NCI-H1105 treated with DMSO at 0.1 percent for 48 hours (cell line): Measurements from ENCODE around the gene TLR3.
"Not testable (repeated sequence)": the region's sequence is repeated elsewhere in the genome, so short reads cannot be mapped to it uniquely, and the experiment has no call there.

Source experiments
- DNase-seq: peaks from one replicate; lab custom pipeline; 2025; lab: John Stamatoyannopoulos, UW

Gene TLR3

GRCh38 chr4:186068581-186069348, at the start of gene TLR3:
Gene TLR3 (plus strand): TSS chr4:186069156. CDS start chr4:186076620, 7,464 bp downstream.
- DNase-seq, result no peak

DNA sequence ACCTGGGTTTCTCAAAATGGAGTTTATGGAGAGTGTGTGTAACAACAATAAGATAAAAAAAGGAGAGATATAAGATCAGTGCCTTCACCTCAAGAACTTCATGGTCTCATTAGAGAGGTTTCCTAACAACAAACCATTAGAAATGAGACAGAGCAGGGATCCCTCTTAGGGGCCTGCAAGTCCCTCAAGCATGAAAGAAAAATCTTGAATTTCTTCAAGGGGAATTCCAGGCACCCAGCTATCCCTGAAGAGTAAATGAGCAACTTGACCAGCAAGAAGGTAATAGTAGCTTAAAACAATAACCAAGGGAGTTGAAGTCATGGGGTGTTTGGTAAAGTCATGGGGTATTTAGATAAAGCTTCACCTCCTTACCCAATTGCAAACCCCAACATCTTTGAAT, 49.7 kb upstream of the TLR3 start:
- DNase-seq, result no peak

- DNase-seq, result no peak
Observed at GRCh38 chr4:186020106-186020792, 48.7 kb upstream of the TLR3 start.

DNA sequence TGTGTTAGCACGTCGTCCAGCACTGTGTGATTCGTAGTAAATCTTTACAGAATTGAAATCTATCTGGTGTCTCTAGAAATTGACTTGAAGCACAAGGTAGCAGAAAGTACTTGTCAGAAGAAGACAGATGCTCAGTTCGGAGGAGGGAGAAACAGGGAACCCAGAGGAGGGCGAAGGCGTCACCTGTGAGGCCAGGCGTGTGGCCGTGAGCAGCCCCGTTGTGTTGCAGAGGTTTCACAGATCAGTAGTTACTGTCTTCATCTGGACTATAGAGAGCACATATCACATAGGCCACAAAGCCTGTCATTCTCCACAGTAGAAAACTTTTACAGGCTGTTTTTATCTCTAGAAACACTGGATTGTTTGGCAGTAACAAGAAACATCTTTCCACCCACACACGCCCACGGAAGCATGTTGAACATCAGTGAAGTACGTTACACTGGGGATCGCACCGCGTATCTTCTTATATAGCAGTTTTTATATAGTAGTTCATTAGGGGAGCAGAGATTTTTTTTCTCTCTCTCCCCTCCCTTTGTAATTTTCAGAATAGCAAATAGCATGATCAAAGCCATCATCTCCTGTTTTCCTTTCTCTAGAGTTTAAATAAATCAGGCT, 48.1 kb upstream of the TLR3 start:
- DNase-seq, result no peak

DNA sequence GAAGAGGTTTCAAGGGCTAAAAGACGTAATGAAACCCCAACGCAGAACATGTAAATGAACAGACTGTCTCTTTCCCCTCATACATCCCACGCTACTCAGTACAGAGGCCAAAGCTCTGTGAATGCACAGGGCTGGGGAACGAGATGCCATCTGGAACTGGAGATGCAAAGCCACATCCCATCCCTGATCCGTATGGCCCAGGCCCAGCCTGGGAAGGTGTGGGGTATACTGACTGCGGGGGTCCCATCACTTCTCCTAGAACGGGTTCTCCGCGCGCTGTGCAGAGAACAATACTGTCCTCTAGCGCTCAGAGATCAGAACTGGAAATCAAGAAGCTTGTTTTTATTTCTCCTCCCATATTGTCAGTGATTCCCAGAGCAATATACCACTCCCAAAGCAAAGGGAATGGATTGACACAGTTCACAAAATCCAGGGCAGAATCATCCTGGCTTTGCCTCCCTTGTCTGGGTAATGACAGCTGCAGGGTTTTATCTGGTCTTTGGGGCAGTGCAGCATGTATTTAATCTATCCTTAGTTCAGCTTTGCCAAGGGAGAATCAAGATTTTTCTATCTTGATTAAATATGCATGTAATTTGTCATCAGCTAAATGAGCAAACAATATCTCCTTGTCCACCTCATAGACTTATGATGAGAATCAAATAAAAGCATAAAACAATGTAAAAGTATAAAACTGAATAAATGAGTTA, 47.3 kb upstream of the TLR3 start:
- no peak for DNase-seq

GRCh38 chr4:186023975-186024374, 45.0 kb upstream of the TLR3 start:
- no peak for DNase-seq

DNA sequence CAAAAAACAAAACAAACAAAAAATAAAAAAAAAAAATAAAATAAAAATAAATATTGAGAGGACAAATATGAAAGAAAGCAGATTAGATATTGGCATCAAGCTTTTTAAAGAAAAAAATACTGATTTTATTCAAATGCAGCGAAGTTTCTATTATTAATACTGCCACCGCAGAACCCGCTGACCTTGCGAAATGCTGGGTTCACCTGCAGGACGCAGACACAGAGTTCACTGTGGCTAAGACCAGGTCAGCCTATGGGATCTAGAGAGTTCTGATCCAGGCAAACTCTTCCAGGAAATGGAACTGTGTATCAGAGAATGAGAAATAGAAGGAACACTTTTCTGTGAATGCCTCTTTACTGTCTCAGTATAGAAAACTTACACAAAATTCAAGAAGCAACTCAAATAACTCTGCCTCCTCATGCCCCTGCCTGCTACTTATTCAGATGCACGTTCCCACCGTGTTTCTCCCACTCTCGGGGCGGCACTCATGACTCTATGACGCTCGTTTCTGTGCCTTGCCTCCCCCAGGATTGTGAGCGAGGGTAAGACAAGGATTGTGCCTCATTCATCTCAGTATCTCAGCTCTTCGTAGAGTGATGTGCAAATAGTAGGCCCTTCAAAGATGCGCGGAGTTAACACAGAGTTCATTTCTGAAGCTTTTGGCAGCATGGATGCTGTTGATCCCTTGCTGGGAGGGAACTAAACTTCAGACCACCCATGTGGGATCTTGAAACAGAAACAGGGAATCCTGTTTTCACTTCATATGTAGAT, 44.1 kb upstream of the TLR3 start:
- no peak for DNase-seq

DNA sequence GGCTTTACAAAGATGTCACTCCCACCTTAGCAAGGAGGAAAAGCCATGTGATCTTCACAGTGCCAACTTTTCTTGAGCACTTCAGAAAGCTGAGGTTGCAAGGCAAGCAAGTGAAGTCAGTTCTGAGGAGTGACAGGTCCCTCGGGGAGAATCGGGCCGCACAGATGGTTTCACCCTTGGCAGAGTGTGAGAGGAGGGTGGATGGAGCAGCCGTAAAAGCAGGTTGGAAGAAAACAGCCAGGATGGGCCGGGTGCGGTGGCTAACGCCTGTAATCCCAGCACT, 43.6 kb upstream of the TLR3 start:
- no peak for DNase-seq

GRCh38 chr4:186027405-186027804, 41.6 kb upstream of the TLR3 start:
- no peak for DNase-seq

- peak; percentile 59 for DNase-seq
Observed at GRCh38 chr4:186029571-186030398, 39.2 kb upstream of the TLR3 start.

- peak; percentile 33 for DNase-seq
Observed at GRCh38 chr4:186030399-186030775, 38.6 kb upstream of the TLR3 start.

DNA sequence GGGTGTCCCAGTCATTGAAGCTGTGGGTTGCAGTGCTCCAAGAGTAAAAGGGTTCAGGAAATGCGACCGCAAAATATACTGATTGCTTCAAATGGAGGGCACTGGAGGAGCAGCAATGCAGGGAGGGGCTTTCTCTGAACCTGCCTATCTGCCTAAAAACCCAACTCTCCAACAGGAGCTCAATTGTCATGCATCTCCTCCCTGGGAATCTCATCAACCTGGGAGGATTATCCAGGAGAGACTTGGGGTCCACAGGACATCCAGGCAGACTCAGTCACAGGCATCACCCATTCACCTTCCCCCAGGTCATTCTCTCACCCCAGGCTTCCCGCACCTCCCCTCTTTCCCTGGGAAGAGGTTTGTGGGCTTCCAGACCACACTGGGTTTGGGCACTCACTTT, 38.2 kb upstream of the TLR3 start:
- no peak for DNase-seq

- DNase-seq, result no peak
Observed at GRCh38 chr4:186032259-186032658, 36.7 kb upstream of the TLR3 start.

DNA sequence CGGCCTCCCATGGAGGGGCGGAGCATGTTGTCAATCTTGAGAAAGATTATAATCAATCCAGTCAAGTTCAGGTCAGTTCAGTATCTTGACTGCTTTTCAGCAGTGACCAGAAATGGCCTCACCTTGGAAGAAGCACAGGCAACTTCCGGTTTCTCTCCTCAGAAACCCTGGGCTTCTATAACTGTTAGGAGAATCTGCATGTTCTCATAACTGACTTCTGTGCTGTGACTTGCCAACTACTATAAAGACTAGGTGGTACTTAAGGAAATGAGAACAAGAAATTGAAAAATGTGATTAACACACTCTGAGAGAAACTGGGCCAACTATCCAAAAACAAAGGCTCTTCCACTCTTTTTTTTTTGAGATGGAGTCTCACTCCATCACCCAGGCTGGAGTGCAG, 35.9 kb upstream of the TLR3 start:
- no peak for DNase-seq

- DNase-seq, result not testable (repeated sequence)
Observed at GRCh38 chr4:186034613-186035012, 34.3 kb upstream of the TLR3 start.

DNA sequence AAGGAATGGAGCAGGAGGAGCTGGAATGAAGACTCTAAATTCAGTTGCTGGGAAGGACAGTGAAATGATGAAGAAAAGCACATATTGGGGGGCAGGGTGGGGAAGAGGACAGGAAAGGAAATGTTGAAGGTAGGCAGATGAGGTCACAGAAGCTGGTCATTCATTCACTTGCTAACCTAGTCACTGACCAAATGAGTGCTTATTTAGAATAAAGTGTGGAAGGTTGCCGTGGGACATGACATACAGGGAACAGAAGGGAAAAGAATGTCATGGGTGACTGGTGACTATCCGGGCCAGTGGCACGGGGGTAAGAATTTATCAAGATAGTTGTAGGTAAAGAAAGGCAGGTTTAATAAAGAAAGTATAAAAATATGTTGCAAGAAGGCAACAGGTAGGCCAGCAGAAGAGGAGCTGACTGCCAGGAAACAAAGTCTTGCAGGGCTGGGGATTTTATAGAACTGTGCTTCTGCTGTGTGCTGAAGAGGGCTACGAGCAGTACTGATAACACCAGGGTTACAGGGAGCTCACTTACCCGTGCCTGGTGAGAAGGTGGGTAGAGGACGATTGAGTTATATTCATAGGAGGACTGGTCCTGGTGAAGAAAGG, 31.9 kb upstream of the TLR3 start:
- DNase-seq, result no peak

- peak; percentile 41 for DNase-seq
Observed at GRCh38 chr4:186037692-186038658, 31.0 kb upstream of the TLR3 start.

- DNase-seq, result no peak
Observed at GRCh38 chr4:186039697-186040096, 29.3 kb upstream of the TLR3 start.

DNA sequence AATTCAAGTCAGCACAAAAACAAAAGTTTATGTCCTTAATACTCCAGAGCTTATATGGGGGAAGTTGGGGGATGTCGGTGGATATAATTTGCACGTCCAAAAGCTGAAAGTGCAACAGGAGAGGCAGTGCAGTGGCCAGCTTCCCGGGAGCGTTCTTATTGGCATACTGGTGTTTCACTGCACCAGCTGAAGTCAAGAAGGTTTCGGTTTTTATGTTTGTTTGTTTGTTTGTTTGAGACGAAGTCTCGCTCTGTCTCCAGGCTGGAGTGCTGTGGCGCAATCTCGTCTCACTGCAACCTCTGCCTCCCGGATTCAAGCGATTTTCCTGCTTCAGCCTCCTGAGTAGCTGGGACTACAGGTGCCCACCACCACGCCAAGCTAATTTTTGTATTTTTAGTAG, 28.6 kb upstream of the TLR3 start:
- DNase-seq, result no peak

DNA sequence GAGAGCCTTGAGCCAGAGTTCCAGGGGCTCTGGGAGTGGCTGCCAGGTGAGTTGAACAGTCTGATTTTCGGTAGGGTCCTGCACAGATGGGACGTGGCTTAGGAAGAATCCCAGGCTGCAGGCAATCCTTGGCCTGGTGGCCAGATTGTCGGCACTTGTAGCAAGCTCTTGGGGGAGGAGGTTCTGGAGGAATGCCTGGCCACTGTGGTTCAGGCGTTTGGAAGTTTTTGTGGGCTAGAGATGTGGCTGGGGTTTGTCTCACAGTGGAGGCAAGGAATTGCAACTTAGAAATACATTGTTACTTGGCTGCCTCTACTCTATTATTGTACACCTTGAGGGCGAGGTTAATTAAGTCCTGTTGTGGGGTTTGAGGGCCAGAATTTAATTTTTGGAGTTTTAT, 21.5 kb upstream of the TLR3 start:
- not testable (repeated sequence) for DNase-seq
